Measurements from ENCODE around the gene UBE3A. TPM values are rescaled to one million over a fixed set of nuclear protein-coding genes. Genes with fewer than 3 reads are reported as not detected.

Gene UBE3A
- total RNA-seq, 1 experiment from 2014 or later = 39.3 TPM

- CTCF ChIA-PET = no interaction called here
Measured at GRCh38 chr15:25366058-25366457, 72.8 kb downstream of the UBE3A start.

GRCh38 chr15:25362545-25362944 is 76.3 kb downstream of the UBE3A start:
- TF ChIP-seq CTCF (IDR thresholded peaks at IDR 0.05; ENCODE audit: unreplicated experiment) = no peak
- H3K27ac Mint-ChIP-seq (ENCODE audit: unreplicated experiment) = no peak overlapping the region
- DNase-seq = no peak
- no peaks in the 10 kb centered on the region for H3K4me1 Mint-ChIP-seq (ENCODE audit: low read depth, unreplicated experiment)
- no peaks in the 10 kb centered on the region for H3K9me3 Mint-ChIP-seq (ENCODE audit: low read depth, unreplicated experiment)
- H3K27me3 Mint-ChIP-seq (ENCODE audit: unreplicated experiment) = no peaks in the 10 kb centered on the region
- no TSS peak for BruUV-seq (replicated peaks)
- no peaks in the 10 kb centered on the region for H3K36me3 Mint-ChIP-seq (ENCODE audit: insufficient read depth, unreplicated experiment)
- no peak overlapping the region for H3K4me3 Mint-ChIP-seq (ENCODE audit: low read depth, unreplicated experiment)
- intact Hi-C loops (cut with micrococcal nuclease; ENCODE audit: unreplicated experiment) = no loop called here
- CTCF ChIA-PET = no interaction called here

More at GRCh38 chr15:25366058-25366457, 72.8 kb downstream of the UBE3A start:
- Mint-ChIP-seq H3K27me3 (ENCODE audit: unreplicated experiment) (no peaks in the 10 kb centered on the region), H3K9me3 (ENCODE audit: low read depth, unreplicated experiment) (no peaks in the 10 kb centered on the region), H3K4me3 (ENCODE audit: low read depth, unreplicated experiment) (no peak overlapping the region), H3K27ac (ENCODE audit: unreplicated experiment) (no peak overlapping the region), H3K4me1 (ENCODE audit: low read depth, unreplicated experiment) (no peaks in the 10 kb centered on the region), H3K36me3 (ENCODE audit: insufficient read depth, unreplicated experiment) (no peaks in the 10 kb centered on the region)
- intact Hi-C loops (cut with micrococcal nuclease; ENCODE audit: unreplicated experiment) = no loop called here
- no peak for DNase-seq
- no TSS peak for BruUV-seq (replicated peaks)
- TF ChIP-seq CTCF (IDR thresholded peaks at IDR 0.05; ENCODE audit: unreplicated experiment) = no peak

GRCh38 chr15:25347707-25348106 is 91.1 kb downstream of the UBE3A start:
- H3K4me1 Mint-ChIP-seq (ENCODE audit: low read depth, unreplicated experiment) = no peaks in the 10 kb centered on the region
- intact Hi-C loops (cut with micrococcal nuclease; ENCODE audit: unreplicated experiment) = no loop called here
- no peak overlapping the region for H3K27ac Mint-ChIP-seq (ENCODE audit: unreplicated experiment)
- no peak overlapping the region for H3K4me3 Mint-ChIP-seq (ENCODE audit: low read depth, unreplicated experiment)
- CTCF ChIA-PET = no interaction called here
- H3K27me3 Mint-ChIP-seq (ENCODE audit: unreplicated experiment) = no peaks in the 10 kb centered on the region
- DNase-seq = no peak
- no peaks in the 10 kb centered on the region for H3K9me3 Mint-ChIP-seq (ENCODE audit: low read depth, unreplicated experiment)
- no peak for TF ChIP-seq CTCF (IDR thresholded peaks at IDR 0.05; ENCODE audit: unreplicated experiment)
- no TSS peak for BruUV-seq (replicated peaks)
- H3K36me3 Mint-ChIP-seq (ENCODE audit: insufficient read depth, unreplicated experiment) = peaks cover 8% of the 10 kb centered on the region

- no peaks in the 10 kb centered on the region for H3K4me1 Mint-ChIP-seq (ENCODE audit: low read depth, unreplicated experiment)
- no peak for TF ChIP-seq CTCF (IDR thresholded peaks at IDR 0.05; ENCODE audit: unreplicated experiment)
- intact Hi-C loops (cut with micrococcal nuclease; ENCODE audit: unreplicated experiment) = no loop called here
- no peaks in the 10 kb centered on the region for H3K27me3 Mint-ChIP-seq (ENCODE audit: unreplicated experiment)
- peaks cover 8% of the 10 kb centered on the region for H3K36me3 Mint-ChIP-seq (ENCODE audit: insufficient read depth, unreplicated experiment)
- CTCF ChIA-PET = no interaction called here
- no peak overlapping the region for H3K4me3 Mint-ChIP-seq (ENCODE audit: low read depth, unreplicated experiment)
- no peak overlapping the region for H3K27ac Mint-ChIP-seq (ENCODE audit: unreplicated experiment)
- DNase-seq = no peak
- BruUV-seq (replicated peaks) = no TSS peak
- no peaks in the 10 kb centered on the region for H3K9me3 Mint-ChIP-seq (ENCODE audit: low read depth, unreplicated experiment)
Measured at GRCh38 chr15:25346371-25346770, 92.5 kb downstream of the UBE3A start.
